Activated T-helper 1 cell treated with Interleukin-2 at 50 U/mL for 16 hours (primary cell): ENCODE data around the gene PEA15.

ENCODE experiments used
- DNase-seq: peaks from one replicate; pipeline ENCODE4 v3.0.0-alpha.2; 2020; ENCODE audit warnings: low read depth

Gene PEA15

GRCh38 chr1:160179336-160179735 lies 25.8 kb upstream of the PEA15 start:
- no peak for DNase-seq

- DNase-seq: no peak
Observed at GRCh38 chr1:160186246-160186645, 18.9 kb upstream of the PEA15 start.

DNA sequence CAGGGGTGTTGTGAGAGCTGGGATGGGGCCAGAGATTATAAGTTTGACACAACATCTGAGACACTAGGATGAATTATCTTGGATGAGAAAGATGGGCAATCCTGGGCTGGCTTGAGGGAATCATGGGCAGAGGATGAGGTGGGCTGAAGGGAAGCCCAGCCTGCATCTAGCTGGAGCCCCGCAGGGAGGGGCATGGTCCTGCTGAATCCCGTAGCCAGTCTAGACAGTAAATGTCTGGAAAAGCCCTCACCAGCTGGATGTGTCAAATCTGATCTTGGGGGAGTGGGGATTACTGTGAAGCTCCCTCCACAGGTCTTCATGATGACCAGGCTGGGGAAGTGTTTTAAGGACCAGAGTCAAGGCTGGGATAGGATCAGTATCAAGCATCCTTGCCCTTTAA lies 18.5 kb upstream of the PEA15 start:
- DNase-seq: no peak

DNA sequence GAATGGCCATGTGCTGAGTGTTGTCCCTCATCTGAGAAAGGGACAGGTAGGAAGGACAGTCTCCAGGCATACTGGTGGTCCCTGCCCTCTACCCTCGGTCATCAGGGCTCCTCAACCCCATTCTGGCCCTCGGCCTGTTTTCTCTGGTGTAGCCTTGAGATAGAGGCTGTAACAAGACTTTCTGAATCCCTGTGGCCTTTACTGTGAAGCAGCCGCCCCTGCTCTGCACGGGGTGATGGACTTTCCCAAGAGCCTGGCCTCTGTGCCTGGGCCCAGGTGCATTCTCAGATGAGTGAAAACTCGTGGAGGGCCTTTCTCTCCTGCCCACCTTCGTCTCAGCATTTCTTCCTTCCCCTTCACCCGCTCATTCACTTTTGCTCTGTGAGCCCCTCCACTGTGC lies 17.8 kb upstream of the PEA15 start:
- no peak for DNase-seq

GRCh38 chr1:160188341-160188740 lies 16.8 kb upstream of the PEA15 start:
- DNase-seq: no peak

- no peak for DNase-seq
Observed at GRCh38 chr1:160189649-160190625, 15.2 kb upstream of the PEA15 start, which contains the start of gene CASQ1. Gene CASQ1 (plus strand): TSS chr1:160190575. CDS start chr1:160190752, 177 bp downstream.

GRCh38 chr1:160191756-160192155 lies 13.4 kb upstream of the PEA15 start:
- no peak for DNase-seq

GRCh38 chr1:160192234-160192633 lies 12.9 kb upstream of the PEA15 start:
- no peak for DNase-seq

- peak; percentile 62 for DNase-seq
Observed at GRCh38 chr1:160193091-160193819, 11.9 kb upstream of the PEA15 start.

GRCh38 chr1:160193832-160194736 lies 11.1 kb upstream of the PEA15 start:
- no peak for DNase-seq

GRCh38 chr1:160194737-160195059 lies 10.5 kb upstream of the PEA15 start:
- no peak for DNase-seq

DNA sequence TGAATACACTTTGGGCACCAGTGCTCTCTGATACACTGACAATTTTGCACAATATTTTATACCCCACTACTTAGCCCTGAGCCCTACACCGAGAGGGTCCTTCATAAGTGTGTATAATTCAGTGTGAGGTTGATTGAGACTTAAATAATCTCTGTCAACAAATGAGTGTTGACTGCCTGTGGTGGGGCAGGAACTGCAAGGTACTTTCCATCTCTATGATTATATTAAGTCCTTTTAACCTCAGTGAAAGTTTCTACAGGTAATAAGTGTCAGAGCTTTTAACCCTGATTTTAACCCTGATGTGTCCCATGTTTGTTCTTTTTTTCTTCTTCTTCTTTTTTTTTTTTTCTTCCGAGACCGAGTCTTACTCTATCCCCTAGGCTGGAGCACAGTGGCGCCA lies 9.0 kb upstream of the PEA15 start:
- no peak for DNase-seq

- no peak for DNase-seq
Observed at GRCh38 chr1:160197231-160197630, 8.0 kb upstream of the PEA15 start.

DNA sequence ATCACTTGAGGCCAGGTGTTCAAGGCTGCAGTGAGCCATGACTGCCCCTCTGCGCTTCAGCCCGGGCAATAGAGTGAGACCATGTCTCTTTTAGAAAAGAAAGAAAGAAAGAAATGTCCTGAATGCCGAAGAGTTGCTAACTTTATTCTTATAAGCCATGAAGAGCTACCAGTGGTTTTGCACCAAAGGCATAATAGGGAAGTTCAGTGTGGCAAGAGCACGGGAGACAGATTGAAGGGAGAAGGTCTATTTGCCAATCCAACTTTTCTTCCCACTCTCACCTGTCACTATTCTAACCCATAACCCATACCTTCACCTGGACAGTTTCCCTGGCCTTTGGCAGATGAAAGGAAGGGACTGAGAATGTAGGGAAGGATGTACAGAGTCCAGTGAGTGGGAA lies 4.4 kb upstream of the PEA15 start:
- no peak for DNase-seq

DNA sequence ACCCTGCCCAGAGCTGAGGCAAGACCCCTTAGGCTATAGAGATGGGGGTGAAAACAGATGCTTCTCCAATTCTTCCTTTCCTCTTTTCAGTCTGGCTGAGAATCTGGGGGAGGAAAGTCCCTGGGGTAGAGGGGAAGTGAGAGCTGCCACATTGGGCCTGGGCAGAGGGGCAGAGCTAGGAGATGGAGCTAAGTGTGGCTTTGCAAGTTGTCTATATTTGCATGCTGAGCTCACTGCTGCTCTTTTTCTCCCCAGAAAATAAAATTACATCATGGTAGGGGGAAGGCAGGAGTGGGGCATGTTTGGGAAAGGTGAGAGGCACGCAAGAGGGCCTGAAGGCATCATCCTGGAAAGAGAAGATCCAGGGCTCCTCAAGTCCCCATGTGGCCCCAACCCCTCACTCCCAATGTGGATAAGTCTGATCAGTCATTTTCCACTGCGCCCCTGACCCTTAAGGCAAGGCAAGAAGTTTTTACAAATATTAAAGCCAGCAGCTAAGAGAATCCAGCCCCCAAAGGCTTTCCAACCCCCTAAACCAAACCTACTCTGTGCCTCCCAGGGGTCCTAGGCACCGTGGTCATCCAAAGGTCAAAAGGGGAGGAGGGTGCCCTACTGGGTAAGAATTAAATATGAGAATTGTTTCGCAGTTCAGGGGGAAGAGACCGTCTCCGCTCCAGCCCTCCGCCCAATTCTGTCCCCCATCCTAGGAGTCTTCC lies 500 bp upstream of the PEA15 start:
- DNase-seq: no peak

- DNase-seq: peak; percentile 19
Observed at GRCh38 chr1:160206036-160206389, 829 bp downstream of the PEA15 start.

DNA sequence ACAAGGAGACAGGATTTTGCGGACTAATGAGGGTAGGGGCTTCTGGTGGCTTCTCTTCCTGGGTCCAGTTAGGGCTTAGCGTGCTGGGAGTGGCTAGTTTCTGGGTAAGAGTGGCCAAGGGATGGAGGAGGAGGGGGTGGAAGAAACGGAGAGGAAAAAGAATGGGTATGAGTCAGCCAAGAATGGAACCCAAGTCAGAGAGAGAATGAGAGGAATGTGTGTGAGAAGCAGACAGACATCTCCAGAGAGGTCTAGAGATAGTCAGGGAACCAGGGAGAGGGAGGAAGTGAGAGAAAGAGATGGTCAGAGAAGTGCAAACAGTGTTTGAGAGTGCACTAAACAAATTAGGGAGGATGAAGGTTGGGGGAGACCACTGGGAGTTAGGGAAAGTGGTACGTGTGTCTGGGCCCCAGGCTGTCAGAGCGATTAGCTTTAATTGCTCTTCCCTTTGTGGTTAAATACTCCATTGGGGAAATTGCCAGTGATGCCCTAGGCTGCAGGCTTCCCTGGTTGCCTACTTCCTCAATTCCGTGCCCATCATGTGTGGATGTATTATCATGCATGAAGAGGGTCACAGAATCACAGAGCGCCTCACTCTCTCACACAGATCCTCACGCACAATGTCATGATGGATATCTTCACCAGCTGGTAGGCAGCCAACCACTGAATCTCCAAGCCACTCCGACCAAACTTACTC lies 1.4 kb downstream of the PEA15 start:
- no peak for DNase-seq

DNA sequence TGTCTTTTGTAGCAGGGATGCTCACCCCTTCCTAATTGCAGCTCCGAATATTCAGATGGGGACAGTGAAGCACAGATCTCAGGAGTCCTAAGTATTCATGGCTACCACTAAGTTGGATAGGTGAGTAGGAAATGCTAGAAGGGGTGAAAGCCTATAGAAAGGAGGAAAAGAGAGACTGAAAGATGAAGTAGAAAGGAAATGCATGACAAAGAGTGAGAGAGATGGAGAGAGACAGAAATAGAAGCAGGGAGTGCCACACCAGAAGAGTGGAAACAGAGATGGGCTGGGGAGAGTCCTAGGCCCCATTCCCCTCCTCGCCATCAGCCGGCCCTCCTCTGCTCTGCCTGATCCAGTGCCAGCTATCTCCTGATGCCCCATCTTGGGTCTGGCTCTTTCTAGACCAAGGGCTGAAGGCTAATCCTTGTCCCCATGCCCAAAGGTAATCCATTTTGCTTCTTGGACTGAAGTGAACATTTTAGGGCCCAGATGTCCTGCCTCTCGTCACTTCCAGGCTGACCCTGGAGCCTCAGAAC lies 2.0 kb downstream of the PEA15 start:
- no peak for DNase-seq

DNA sequence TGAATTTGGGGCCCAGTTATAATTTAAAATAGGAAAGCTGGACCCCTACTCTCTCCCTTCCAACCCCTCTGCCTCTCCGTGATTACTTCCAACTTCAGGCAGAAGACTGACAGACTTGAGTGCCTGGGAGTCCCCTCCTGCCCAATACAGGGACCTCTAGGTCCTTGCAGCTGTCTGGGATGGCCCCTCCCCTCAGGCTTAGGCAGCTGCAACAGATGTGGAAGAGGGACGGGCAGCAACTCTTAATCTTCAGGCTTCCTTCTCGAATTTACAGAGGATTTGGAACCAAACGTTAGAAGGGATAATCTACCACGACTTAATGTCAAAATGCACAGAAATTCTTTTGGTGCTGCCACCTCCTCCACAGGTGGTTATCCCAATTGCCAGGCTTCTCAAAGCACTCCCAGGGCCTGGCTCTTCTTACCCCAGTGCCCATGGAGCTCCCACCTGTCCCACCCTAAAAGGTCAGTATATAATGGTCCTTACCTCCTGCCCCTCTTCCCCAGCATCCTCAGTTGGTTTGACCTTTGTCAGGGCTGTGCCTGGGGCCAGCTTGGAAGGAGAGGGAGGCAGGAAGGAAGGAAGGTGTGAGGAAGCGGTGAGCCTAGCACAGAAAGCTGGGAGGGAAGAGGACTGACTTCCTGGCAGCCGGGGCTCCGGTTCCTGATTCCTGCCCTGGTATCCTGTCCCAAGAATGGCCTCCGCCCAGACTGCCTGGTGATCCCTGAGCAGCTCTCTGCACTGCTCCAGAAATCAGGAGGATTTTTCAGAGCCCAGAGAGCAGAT lies 2.8 kb downstream of the PEA15 start:
- DNase-seq: no peak
